HG03095 (cell line): Measurements from ENCODE around the gene ZFPL1.
A peak's percentile ranks its signal among the peaks of the same experiment; 100 is the strongest.
"Not testable (repeated sequence)": the region's sequence is repeated elsewhere in the genome, so short reads cannot be mapped to it uniquely, and the experiment has no call there.

Experiments used
- ATAC-seq: cut with Tn5 transposase; IDR thresholded peaks from one replicate; pipeline ENCODE4 v1.9.1; 2021; ENCODE audit warnings: moderate library complexity; ENCODE audit not compliant: unreplicated experiment

The ZFPL1 gene

GRCh38 chr11:65113361-65113756 lies 29.3 kb downstream of the ZFPL1 start:
- no peak for ATAC-seq

GRCh38 chr11:65113839-65114238 lies 29.8 kb downstream of the ZFPL1 start:
- ATAC-seq = no peak

DNA sequence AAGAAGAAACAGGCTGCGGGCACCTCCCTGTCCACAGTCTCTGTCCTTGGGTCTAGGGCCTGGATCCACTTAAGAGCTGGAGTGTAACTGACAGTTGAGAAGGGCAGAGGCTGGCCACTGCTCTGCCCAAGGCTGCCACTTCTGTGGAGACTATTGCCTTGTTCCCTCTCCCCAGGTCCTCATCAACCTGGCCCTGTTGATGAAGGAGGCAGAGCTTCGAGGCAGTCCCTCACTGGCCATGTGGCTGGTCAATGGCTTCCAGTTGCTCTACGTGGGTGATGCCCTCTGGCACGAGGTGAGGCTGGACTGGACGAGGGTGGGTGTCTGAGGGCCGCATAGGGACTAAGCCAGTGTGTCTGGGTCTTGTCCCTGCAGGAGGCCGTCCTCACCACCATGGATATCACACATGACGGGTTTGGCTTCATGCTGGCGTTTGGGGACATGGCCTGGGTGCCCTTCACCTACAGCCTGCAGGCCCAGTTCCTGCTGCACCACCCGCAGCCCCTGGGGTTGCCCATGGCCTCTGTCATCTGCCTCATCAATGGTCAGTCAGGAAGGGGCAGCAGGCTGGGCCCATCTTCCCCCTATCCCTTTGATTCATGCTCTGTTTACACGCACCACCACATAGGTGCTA lies 30.6 kb downstream of the ZFPL1 start:
- ATAC-seq = no peak

GRCh38 chr11:65115361-65116082 lies 31.5 kb downstream of the ZFPL1 start:
- ATAC-seq = no peak

GRCh38 chr11:65116370-65117205 lies 32.6 kb downstream of the ZFPL1 start:
- ATAC-seq = no peak

- peak; percentile 46 for ATAC-seq
Observed at GRCh38 chr11:65117206-65118096, 33.4 kb downstream of the ZFPL1 start, which contains the start of gene ZNHIT2. Gene ZNHIT2 (minus strand): TSS chr11:65117701. CDS start chr11:65117653, 48 bp downstream.

- ATAC-seq = no peak
Observed at GRCh38 chr11:65118097-65118837, 34.2 kb downstream of the ZFPL1 start.

DNA sequence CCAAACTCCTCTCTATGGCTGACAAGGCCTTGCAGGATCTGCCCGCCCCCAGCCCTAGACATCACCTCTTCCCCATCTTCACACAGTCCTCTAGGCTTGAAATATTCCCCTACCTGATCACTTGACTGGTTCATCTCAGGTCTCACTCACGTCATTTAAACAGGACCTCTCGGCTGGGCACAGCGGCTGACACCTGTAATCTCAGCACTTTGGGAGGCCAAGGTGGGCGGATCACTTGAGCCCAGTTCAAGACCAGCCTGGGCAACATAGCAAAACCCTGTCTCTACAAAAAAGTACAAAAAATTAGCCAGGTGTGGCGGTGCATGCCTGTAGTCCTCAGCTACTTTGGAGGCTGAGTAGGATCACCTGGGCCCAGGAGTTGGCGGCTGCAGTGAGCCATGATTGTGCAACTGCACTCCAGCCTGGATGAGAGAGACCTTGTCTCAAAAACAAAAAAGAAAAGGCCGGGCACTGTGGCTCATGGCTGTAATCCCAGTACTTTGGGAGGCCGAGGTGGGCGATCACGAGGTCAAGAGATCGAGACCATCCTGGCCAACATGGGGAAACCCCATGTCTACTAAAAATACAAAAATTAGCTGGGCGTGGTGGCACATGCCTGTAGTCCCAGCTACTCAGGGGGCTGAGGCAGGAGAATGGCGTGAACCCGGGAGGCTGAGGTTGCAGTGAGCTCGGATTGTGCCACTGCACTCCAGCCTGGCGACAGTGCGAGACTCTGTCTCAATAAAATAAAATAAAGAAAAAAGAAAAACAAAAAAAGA lies 35.1 kb downstream of the ZFPL1 start:
- not testable (repeated sequence) for ATAC-seq

- no peak for ATAC-seq
Observed at GRCh38 chr11:65119670-65119995, 35.6 kb downstream of the ZFPL1 start.

DNA sequence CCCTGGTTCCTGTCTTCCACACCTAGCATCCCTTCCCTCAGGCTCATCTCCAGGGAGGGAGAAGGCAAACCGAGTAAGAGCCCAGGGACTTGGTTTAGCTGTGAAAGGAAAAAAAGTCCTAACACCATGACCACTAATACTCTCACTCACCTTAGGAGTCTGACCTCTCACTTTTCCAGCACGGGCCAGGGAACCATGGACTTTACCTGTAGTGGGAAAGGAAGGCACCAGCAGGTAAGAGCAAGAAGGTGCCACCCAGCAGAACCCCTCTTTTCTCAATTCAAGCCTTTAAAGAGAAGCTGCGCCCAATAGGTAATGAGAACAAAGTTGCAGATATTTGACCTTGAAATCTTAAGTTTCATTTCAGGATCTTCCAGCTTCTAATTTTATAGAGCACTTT lies 36.8 kb downstream of the ZFPL1 start:
- no peak for ATAC-seq

DNA sequence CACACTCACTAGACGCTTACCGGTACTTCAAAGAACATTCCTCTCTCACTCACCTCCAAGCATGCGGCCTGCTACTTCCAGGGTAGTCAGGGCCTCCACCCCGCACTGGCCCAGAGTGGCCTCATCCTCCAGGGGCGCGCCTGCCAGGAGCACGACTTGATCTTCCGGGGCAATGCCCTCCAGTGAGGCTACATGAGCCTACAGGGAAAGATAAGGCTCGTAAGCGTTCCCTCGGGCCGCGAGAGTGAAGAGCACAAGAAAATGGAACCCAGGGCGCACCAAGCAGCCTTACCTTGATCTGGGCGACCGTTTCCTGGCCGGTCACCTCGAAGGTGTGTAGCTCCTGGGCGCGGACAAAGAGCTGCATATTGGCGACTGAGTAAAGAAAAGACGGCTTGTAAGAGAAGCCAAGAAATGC lies 37.4 kb downstream of the ZFPL1 start:
- no peak for ATAC-seq

DNA sequence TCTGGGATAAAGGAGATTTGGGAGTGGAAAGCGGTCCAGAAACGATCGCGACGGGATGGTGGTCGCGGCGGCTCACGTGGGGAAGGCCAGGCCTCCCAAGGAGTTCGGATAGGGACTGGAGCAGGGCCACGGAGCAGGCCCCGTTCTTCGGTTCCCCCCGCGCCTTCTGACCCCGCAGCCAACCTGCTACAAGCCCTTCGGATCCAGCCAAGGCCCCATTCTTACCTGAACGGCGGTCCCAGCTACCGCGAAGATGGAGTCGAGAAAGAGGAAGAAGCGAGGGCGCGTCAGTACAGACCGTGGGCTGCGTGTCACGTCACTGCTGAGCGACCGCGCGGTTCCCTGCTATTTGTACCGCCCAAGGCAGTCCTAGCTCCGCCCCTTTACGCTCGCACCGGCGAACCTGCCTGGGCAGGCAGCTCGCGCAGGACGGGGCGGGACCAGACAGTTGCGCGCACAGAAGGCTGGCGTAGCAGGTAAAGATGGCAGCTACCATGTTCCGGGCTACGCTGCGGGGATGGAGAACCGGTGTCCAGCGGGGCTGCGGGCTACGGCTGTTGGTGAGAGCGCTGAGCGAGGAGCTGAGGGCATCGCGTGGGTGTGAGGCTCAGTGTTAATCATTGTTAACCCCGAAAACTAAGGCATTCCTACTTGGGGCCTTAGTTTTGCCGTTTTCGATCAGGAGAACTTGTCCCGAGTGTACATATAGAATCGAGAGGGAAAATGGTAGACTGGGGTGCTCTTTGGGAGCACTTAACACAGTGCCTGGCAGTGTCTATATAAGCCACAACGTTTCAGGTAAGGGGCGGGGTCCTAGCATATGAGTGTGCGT lies 38.1 kb downstream of the ZFPL1 start, which contains the start of the genes FAU and MRPL49:
Gene FAU (minus strand): TSS at position 270 of the 832 bp plus-strand sequence. CDS start 321 bp downstream, outside the sequence.
Gene MRPL49 (plus strand): TSS at position 457 of the 832 bp plus-strand sequence. CDS start 26 bp downstream, at position 483.
- peak; percentile 67 for ATAC-seq

- no peak for ATAC-seq
Observed at GRCh38 chr11:65124480-65125196, 40.6 kb downstream of the ZFPL1 start.

- ATAC-seq = no peak
Observed at GRCh38 chr11:65125197-65126056, 41.4 kb downstream of the ZFPL1 start.

GRCh38 chr11:65126624-65127274 lies 42.7 kb downstream of the ZFPL1 start:
- ATAC-seq = no peak
